HG02981 (cell line): ENCODE data around the gene KIAA1549.
"Not testable (repeated sequence)": the region's sequence is repeated elsewhere in the genome, so short reads cannot be mapped to it uniquely, and the experiment has no call there.

ENCODE experiments used
- ATAC-seq: cut with Tn5 transposase; IDR thresholded peaks from one replicate; pipeline ENCODE4 v1.9.1; 2021; ENCODE audit warnings: mild to moderate bottlenecking, moderate library complexity; ENCODE audit not compliant: unreplicated experiment

The KIAA1549 gene

DNA sequence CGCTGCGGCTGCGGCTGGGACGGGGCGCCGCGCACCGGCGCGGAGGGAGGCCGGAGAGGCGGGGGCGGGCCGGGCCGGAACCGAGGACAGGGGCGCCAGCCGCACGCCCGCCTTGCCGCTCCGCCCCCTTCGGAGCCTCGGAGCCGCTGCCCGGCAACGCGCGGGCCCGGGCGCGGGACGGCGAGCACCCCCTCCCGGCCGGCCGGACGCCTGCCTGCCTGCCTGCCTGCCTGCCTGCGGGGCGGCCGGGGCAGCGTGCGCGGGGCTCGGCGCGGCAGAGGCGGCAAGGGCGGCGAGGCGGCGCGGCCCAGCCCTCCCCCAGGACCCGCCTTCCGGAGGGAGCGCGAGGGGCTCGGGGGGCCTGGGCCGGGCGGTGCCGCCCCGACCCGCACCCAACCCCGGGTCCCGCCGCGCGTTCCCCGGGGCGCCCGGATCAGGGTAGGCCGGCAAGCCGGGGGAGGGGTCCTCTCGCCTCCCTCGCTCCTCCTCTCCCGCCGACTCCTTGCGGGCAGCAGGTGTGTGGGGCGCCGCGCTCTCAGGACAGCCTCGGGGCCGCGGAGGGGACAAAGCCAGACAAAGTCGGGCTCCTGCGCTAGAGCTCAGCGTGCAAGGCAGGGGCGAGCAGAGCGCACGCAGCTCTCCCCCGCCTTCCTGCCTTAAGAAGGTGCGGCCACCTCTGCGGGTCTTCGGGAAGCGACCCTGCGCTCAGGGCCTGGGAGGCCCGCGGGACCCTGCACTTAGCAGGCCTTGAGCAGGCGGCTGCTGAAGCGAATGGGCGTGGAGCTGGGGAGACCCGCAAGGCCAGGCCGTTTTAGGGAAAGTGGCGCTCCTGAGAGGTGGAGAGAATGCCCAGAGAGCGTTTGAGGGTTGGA lies at the start of gene KIAA1549:
Gene KIAA1549 (minus strand): TSS at position 58 of the 872 bp plus-strand sequence. CDS start 120 bp downstream, outside the sequence.
- ATAC-seq, result peak; percentile 83

DNA sequence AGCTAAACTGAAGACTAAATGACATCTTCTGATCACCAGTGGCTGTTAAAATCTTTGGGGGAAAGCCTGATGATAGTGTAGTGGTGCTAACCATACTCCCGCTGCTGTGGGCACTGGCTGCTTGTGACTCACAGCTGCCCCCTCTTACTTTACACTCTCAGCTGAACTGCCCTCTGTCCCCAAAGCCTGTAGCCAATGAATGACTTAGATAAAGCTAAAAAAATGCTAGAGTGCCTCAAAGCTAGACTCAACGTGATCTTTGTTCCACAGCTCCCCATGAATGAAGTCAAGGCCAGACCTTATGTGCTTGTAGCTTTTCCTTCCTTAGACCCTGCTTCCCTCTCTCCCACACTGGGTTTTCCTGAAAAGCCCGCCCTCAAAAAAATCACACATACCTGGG lies 48.2 kb upstream of the KIAA1549 start:
- ATAC-seq, result no peak

DNA sequence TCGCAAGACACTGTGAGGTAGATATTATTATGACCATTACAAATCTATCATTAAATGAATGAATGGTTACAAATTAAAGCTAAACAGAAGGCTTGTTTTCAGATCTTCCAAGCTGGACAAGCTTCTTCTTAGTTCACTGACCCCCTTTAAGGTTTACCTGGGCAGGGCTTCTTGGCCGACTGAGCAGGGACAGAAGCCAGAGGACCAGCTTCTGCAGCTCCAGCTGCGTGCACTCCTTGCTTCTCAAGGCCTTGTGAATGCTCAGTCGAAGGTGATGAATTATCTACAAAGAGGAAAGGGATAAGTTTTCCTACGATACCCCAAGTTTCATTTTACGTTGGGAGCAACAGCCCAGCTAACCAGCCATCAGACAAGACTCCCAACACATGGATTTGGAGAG lies 45.4 kb upstream of the KIAA1549 start:
- no peak for ATAC-seq

GRCh38 chr7:139025861-139026260 lies 44.7 kb upstream of the KIAA1549 start:
- ATAC-seq, result not testable (repeated sequence)

GRCh38 chr7:139023076-139023475 lies 41.9 kb upstream of the KIAA1549 start:
- no peak for ATAC-seq

DNA sequence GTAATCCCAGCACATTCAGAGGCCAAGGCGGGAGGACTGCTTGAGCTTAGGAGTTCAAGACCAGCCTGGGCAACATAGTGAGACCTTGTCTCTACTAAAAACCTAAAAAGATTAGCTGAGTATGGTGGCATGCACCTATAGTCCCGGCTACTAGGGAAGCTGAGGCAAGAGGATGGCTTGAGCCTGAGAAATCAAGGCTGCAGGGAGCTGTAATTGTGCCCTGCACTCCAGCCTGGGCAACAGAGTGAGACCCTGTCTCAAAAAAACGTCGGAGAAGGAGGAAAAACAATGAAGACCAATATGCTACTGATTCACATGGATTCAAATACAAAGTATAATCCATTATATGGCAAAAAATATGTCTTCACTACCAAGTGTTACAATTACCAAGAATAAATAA lies 41.1 kb upstream of the KIAA1549 start:
- no peak for ATAC-seq

DNA sequence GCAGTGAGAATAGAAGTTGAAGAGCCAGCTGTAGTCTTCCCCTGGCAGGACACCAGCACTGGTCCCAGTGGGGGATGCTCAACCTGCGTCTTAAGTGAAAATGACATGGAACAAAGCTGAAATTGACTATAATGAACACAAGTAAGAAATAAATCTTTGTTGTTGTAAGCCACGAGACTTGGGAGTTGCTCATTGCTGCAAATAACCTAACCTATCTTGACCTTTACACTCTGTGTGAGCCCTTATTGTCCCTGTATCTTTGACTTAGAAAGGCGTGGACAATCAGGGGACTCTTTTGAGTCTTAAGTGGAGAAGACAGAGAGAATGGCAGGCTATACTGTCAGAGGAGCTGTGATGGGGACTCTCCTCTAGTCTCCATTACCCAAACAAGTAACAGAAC lies 37.7 kb upstream of the KIAA1549 start:
- ATAC-seq, result no peak

DNA sequence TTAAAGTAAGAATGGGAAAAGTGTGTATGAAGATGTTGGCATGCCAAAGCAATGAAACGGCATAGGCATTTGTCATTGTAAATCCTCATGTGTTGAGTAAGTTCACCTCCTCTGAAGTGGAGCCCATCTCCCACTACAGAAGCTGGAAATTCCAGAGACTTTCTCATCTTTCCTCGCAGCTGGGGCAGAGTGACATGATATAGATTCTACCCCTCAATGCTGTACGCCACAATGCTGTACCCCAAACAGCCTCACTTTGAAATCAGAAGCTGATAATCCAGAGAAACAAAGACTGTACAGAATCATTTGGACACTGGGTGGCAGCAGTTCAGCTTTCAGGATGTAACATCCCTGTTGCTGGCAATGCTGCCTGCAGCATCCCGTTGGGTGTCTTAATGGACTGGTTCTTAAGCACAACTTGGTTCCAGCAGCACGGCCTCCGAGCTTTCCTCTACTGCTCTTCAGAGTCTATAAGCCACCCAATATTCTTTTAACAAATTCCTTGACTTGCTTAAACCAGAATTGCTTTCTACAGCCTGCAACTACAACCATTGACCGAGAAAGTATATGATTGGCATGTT lies 35.8 kb upstream of the KIAA1549 start:
- ATAC-seq, result peak; percentile 91

DNA sequence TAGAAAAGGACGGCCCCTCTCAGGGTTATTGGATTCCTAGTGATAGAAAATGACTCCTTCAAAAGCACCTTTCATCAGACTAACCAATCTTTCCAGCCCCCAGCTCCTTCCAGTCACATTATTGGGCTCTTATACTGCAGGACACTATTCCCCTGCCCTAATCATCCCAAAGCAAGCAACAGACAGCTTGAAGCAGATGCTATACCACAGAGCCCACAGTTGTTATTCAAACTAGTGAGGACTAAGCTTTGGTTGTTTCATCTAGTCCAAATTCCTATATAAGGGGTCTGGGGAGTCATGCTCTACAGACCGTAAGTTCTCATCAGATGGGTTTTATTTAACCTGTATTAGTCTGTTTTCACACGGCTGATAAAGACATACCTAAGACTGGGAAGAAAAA lies 30.2 kb upstream of the KIAA1549 start:
- no peak for ATAC-seq

DNA sequence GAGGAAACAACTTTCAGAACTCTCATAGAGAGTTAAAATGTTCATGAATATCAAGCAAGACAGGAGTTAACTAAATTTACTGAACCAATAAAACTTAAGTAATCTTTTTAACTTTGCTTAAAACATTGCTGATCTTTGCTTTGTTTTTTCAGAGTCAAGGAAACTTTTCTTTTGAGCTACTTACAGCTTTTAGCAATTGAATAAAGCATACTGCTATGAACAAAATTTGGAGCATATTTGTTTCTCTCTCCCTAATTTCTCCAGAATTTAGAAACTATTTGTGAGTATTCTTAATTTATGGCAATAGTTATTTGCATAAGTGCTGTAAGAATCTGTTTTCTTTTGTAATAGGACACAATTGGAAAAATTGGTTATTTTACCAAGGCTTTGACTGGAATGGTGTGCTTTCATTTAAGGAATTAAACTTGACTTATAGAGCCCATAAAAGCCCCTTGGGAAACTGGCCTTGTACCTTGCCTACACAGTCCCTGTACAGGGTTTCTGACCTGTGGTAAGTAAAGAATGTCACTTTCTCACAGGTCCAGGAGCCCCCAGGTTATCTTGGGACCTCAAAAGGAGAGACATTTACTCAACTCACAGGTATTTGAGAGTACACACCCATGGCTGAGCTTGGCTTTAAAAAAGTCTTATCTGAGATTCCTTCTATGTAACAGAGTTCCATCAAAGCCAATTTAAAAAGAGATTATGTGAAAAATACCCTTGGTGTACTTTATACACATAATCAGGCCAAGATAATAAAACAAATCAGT lies 23.3 kb upstream of the KIAA1549 start:
- no peak for ATAC-seq

DNA sequence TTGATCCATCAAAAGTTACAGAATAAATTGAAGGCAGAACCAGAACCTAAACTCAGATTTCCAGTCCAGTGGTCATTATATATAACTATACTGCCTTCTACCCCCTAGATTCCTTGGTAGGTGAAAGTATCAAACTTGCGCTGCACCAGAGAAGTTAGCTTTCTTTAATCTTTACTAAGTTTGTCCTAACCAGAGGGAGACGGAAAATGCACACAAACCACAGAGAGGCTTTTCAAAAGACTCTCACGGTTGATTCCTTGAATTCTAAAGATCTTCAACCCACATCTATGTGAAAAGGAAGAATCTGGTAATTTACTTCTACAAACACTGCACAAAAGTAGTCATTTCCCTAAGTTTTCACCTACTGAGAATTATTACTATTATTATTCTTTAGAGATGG lies 18.2 kb upstream of the KIAA1549 start:
- no peak for ATAC-seq

- ATAC-seq, result no peak
These were observed 10.9 kb upstream of the KIAA1549 start for GRCh38 chr7:138992052-138992531.

GRCh38 chr7:138987686-138988085 lies 6.5 kb upstream of the KIAA1549 start:
- ATAC-seq, result no peak

- ATAC-seq, result no peak
These were observed 1.0 kb upstream of the KIAA1549 start for GRCh38 chr7:138982204-138982623.

- ATAC-seq, result peak; percentile 40
These were observed 462 bp downstream of the KIAA1549 start for GRCh38 chr7:138980563-138981291.

DNA sequence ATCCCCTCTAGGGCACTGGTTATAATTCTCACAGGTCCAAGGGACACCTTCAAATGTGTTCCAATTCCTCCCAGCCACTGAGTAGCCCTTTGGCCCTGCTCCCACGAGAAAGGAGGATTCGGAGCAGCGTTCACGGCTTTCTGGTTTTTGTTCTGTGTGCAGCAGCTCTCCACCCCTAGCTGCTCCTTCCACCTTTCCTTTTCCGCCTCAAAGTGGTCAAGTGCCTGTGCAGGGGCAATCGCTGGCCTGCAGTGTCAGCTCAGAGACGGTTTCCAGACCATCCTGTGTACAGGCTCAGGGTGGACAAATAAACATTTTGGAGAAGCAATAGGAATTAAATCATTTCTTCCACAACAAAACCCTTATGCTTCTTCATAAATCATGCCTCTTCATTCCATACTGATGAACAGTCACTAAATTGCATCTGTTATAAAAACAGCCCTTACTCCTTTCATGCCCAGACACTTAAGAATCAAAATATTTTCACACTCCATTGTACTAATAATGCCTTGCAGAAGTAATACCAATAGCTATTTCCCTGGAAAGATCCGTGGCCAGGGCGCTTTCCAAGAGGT lies 1.1 kb downstream of the KIAA1549 start:
- ATAC-seq, result no peak

DNA sequence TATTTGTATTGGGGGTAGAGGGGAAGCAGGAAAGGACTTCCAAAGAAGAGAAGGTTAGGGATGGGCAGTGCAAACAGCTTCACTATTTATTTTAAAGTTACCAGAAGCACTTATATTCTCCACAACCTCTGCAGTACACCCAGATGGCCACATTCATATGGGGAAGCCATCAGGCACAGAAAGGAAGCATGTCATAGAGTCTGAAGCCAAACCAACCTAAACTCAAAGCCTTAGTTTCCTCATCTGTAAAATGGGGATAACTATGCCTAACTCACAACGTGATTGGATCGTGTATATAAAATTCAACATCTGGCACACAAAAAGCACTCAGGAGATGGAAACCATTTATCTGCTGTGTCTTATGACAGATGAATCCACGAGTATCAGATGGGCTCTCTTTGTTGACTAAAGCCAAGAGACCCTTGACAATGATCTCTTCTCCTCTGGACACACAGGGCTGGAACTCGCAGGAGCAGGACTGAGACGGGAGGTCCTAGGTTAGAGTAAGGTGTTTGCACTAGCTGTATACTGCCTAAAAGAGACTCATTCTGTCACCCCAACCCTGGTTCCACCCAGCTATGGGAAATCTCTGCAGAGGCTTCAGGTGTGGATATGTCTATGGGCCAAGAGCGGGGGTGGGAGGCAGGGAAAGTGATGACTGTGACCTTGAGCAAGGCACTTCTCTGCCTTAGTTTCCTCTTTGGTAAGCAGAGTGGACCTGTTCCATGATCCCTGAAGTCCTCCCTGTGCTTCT lies 1.8 kb downstream of the KIAA1549 start:
- ATAC-seq, result peak; percentile 32

DNA sequence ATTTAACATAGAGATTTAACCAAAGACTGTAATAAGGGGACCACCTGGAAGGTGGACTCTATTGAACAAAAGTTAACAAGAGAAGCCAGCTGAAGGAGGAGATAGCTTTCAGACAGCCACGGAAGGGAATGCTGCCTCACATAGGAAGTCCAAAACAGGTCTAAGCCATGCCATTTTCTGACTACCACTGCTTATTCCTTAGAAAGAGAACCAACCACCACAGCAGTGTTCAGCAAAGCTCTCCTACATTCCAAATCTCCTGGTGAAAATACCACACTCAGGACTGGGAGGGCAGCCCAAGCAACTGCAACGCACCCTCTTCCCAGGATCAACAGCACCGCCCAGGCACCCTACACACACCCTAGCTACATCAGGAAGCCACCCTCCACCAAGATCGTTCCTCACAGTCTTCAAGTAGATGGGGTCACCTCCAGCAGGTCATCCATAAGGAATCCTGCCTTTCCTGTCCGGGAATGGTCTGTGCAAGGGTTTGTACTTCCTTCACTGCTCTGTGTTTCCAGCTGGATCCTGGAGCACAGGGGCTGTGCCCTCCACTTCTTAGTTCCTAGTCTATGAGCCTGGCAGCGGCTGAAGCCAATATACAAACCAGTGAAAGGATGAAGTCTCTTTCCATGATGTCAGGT lies 2.5 kb downstream of the KIAA1549 start:
- ATAC-seq, result no peak

DNA sequence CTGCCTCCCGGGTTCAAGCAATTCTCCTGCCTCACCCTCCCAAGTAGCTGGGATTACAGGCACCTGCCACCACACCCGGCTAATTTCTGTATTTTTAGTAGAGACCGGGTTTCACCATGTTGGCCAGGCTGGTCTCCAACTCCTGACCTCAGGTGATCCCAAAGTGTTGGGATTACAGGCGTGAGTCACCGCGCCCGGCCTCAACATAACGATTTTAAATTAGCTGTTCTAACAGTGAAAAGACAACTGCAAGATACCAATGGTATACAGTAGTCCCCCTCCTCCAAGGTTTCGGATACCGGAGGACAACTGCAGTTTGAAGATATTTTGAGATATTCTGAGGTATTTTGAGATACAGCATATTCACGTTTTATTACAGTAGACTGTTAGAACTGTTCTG lies 5.0 kb downstream of the KIAA1549 start:
- not testable (repeated sequence) for ATAC-seq
